H1 (cell line): Measurements from ENCODE around the gene SIPA1L3. TPM values are rescaled to one million over a fixed set of nuclear protein-coding genes. Genes with fewer than 3 reads are reported as not detected.

ENCODE experiments used
- CTCF ChIA-PET: fragments of 300-600 bp; sonication (Branson Sonifier 250); formaldehyde crosslinking; loops from one replicate; lab custom pipeline; 2021; ENCODE audit not compliant: partially characterized antibody; lab: Charles Lee
- POLR2A ChIA-PET: fragments of 300-600 bp; sonication (Branson Sonifier 250); formaldehyde crosslinking; loops from one replicate; lab custom pipeline; 2021; ENCODE audit warnings: inconsistent platforms; ENCODE audit not compliant: partially characterized antibody; lab: Charles Lee
- DNase-seq, 2 experiments: peaks; one replicate each; pipeline versions ENCODE4 v3.0.0 to v3.0.0-alpha.2; 2010 to 2022; ENCODE audit warnings: low spot score in 2 of 2, low read depth in 1 of 2, mixed read lengths in 1 of 2
- FAIRE-seq: peaks from 2 replicates; lab custom pipeline; 2011; peaks lifted over from hg19 to GRCh38; lab: Jason Lieb, UNC
- H2AFZ ChIP-seq: 2 replicates; pipeline ENCODE4 v1.8.1; 2012; ENCODE audit warnings: low read length, inconsistent platforms
- H2AK5ac ChIP-seq: 2 replicates; pipeline ENCODE4 v1.6.1; 2013; ENCODE audit warnings: low read depth, low read length
- H2BK120ac ChIP-seq: replicated peaks from 2 replicates; pipeline ENCODE3; 2013; ENCODE audit warnings: low read depth, low read length, inconsistent platforms
- H2BK12ac ChIP-seq: 2 replicates; pipeline ENCODE4 v1.6.1; 2013; ENCODE audit warnings: low read depth, low read length
- H2BK15ac ChIP-seq: 2 replicates; pipeline ENCODE4 v1.6.1; 2013; ENCODE audit warnings: low read length
- H2BK20ac ChIP-seq: 2 replicates; pipeline ENCODE4 v1.6.1; 2013; ENCODE audit warnings: low read length
- H2BK5ac ChIP-seq: 2 replicates; pipeline ENCODE4 v1.6.1; 2013; ENCODE audit warnings: low read depth, low read length
- H3K14ac ChIP-seq: 2 replicates; pipeline ENCODE4 v1.6.1; 2013; ENCODE audit warnings: inconsistent platforms; ENCODE audit not compliant: insufficient read length
- H3K18ac ChIP-seq: 2 replicates; pipeline ENCODE4 v1.6.1; 2013; ENCODE audit warnings: low read length; ENCODE audit errors: extremely low read depth
- H3K23ac ChIP-seq: 2 replicates; pipeline ENCODE4 v1.6.1; 2013; ENCODE audit warnings: inconsistent platforms; ENCODE audit not compliant: insufficient read length
- H3K23me2 ChIP-seq: 2 replicates; pipeline ENCODE4 v1.6.1; 2013; ENCODE audit warnings: low read depth, low read length
- H3K27ac ChIP-seq: 2 replicates; pipeline ENCODE4 v1.6.1; 2011; ENCODE audit warnings: low read depth, low read length, inconsistent platforms
- H3K27me3 ChIP-seq, 4 experiments: replicated peaks in 1 of 4; 1 replicate in 1 of 4; 2 replicates in 3 of 4; pipeline versions ENCODE4 v1.6.1 to v1.8.1; 2011 to 2013; ENCODE audit warnings: low read length in 3 of 4, mild to moderate bottlenecking in 3 of 4, inconsistent platforms in 2 of 4, mixed read lengths in 2 of 4, moderate library complexity in 1 of 4; ENCODE audit not compliant: control insufficient read depth in 3 of 4, insufficient read depth in 3 of 4; ENCODE audit errors: extremely low read depth in 1 of 4
- H3K36me3 ChIP-seq, 4 experiments: 2 replicates each; pipeline versions ENCODE4 v1.6.1 to v1.8.1; 2011 to 2013; ENCODE audit warnings: mild to moderate bottlenecking in 4 of 4, low read length in 3 of 4, moderate library complexity in 2 of 4, control low read depth in 1 of 4, inconsistent platforms in 1 of 4; ENCODE audit not compliant: insufficient read depth in 4 of 4, control insufficient read depth in 2 of 4
- H3K4ac ChIP-seq: replicated peaks from 2 replicates; pipeline ENCODE3; 2013; ENCODE audit warnings: low read length, low read depth, mixed read lengths, inconsistent platforms; ENCODE audit not compliant: insufficient read length
- H3K4me1 ChIP-seq, 4 experiments: replicated peaks in 1 of 4; 1 replicate in 1 of 4; 2 replicates in 3 of 4; pipeline versions ENCODE4 v1.6.1 to v1.8.1; 2011 to 2013; ENCODE audit warnings: low read length in 3 of 4, inconsistent platforms in 2 of 4, mixed read lengths in 1 of 4; ENCODE audit not compliant: insufficient read depth in 4 of 4, control insufficient read depth in 3 of 4
- H3K4me2 ChIP-seq, 2 experiments: 2 replicates each; pipeline versions ENCODE4 v1.6.1 to v1.8.1; 2011 to 2013; ENCODE audit warnings: low read depth in 2 of 2, low read length in 2 of 2, control low read depth in 1 of 2, inconsistent platforms in 1 of 2, mild to moderate bottlenecking in 1 of 2; ENCODE audit not compliant: insufficient read depth in 1 of 2
- H3K4me3 ChIP-seq, 4 experiments: fragments of 200-600, 300-600 bp in 1 of 4; sonication (generic), shearing (Covaris generic), sonication (Bioruptor Twin) in 1 of 4; 2 replicates each; pipeline versions ENCODE4 v1.5.1 to v1.8.1; 2011 to 2016; ENCODE audit warnings: low read length in 4 of 4, low read depth in 3 of 4, control low read depth in 2 of 4, inconsistent platforms in 2 of 4, mild to moderate bottlenecking in 2 of 4, mixed read lengths in 1 of 4, moderate library complexity in 1 of 4; ENCODE audit not compliant: insufficient read depth in 2 of 4; ENCODE audit errors: extremely low read depth in 1 of 4
- H3K56ac ChIP-seq: replicated peaks from 2 replicates; pipeline ENCODE3; 2013; ENCODE audit warnings: low read depth, mild to moderate bottlenecking, mixed read lengths, low read length, inconsistent platforms; ENCODE audit not compliant: insufficient read length
- H3K79me1 ChIP-seq: 2 replicates; pipeline ENCODE4 v1.6.1; 2013; ENCODE audit warnings: low read depth, low read length, control low read depth
- H3K79me2 ChIP-seq, 2 experiments: 2 replicates each; pipeline versions ENCODE4 v1.6.1 to v1.8.1; 2012 to 2013; ENCODE audit warnings: low read length in 2 of 2, mild to moderate bottlenecking in 2 of 2, inconsistent platforms in 1 of 2; ENCODE audit not compliant: insufficient read depth in 2 of 2, control insufficient read depth in 1 of 2
- H3K9ac ChIP-seq, 4 experiments: replicated peaks in 1 of 4; 1 replicate in 1 of 4; 2 replicates in 3 of 4; pipeline versions ENCODE4 v1.6.1 to v1.8.1; 2011 to 2013; ENCODE audit warnings: low read depth in 3 of 4, low read length in 3 of 4, control low read depth in 2 of 4, mild to moderate bottlenecking in 2 of 4, moderate library complexity in 2 of 4, inconsistent platforms in 1 of 4; ENCODE audit errors: extremely low read depth in 1 of 4
- H3K9me3 ChIP-seq, 2 experiments: 2 replicates each; pipeline versions ENCODE4 v1.6.1 to v1.8.1; 2012 to 2013; ENCODE audit warnings: mild to moderate bottlenecking in 2 of 2, moderate library complexity in 2 of 2, control low read depth in 1 of 2, inconsistent platforms in 1 of 2, low read depth in 1 of 2, low read length in 1 of 2, mixed read lengths in 1 of 2; ENCODE audit not compliant: insufficient read depth in 2 of 2
- H4K20me1 ChIP-seq, 2 experiments: replicated peaks in 1 of 2; 2 replicates each; pipeline versions ENCODE3 to v1.8.1; 2011 to 2013; ENCODE audit warnings: inconsistent platforms in 2 of 2, low read length in 2 of 2, mild to moderate bottlenecking in 1 of 2; ENCODE audit not compliant: insufficient read depth in 2 of 2, control insufficient read depth in 1 of 2
- H4K5ac ChIP-seq: 2 replicates; pipeline ENCODE4 v1.6.1; 2013; ENCODE audit warnings: low read length, low read depth, mixed read lengths, inconsistent platforms; ENCODE audit not compliant: insufficient read length
- H4K8ac ChIP-seq: 2 replicates; pipeline ENCODE4 v1.8.0; 2013; ENCODE audit warnings: mild to moderate bottlenecking, moderate library complexity, low read length, inconsistent platforms; ENCODE audit not compliant: insufficient read depth; ENCODE audit errors: extremely low read depth
- H4K91ac ChIP-seq: replicated peaks from 2 replicates; pipeline ENCODE3; 2013; ENCODE audit warnings: low read length, mixed read lengths, inconsistent platforms; ENCODE audit not compliant: insufficient read length
- NRF1 ChIP-seq: IDR thresholded peaks from 2 replicates; pipeline ENCODE4 v1.6.1; 2011; ENCODE audit warnings: mild to moderate bottlenecking, low read depth, low read length, improper control_type of control experiment
- SP1 ChIP-seq: IDR thresholded peaks from 2 replicates; pipeline ENCODE4 v1.6.1; 2011; ENCODE audit warnings: low read depth, low read length
- SP2 ChIP-seq: IDR thresholded peaks from 2 replicates; pipeline ENCODE4 v1.6.1; 2012; ENCODE audit warnings: mild to moderate bottlenecking, low read length, inconsistent platforms
- SRF ChIP-seq: IDR thresholded peaks from 2 replicates; pipeline ENCODE4 v1.6.1; 2011; ENCODE audit warnings: mild to moderate bottlenecking, low read depth, low read length, moderate library complexity
- WGBS, 2 experiments: shearing (Covaris generic) in 1 of 2; methylation state at CpG; one replicate each; pipeline versions ENCODE4 v1.1.6 to v1.1.7; 2013 to 2015; ENCODE audit warnings: low lambda C conversion rate in 2 of 2, mixed read lengths in 2 of 2, inconsistent platforms in 1 of 2, low coverage in 1 of 2, missing lambda C conversion rate in 1 of 2; ENCODE audit not compliant: insufficient replicate concordance in 2 of 2, insufficient coverage in 1 of 2, insufficient read length in 1 of 2; ENCODE audit errors: extremely low coverage in 1 of 2, missing lambda C conversion rate in 1 of 2; 5-methylcytosine and 5-hydroxymethylcytosine counted together
- polyA plus RNA-seq, 7 experiments: library from polyadenylated mRNA; depleted of rRNA in 3 of 7; stranded (reverse) in 5 of 7; unstranded in 2 of 7; fragments of >200 nt in 5 of 7; fragments of 200-250 nt in 2 of 7; gene quantifications; 1 replicate in 5 of 7; 2 replicates in 1 of 7; 4 replicates in 1 of 7; pipeline versions ENCODE4 v1.2.1 to v1.2.3, GENCODE V29; 2011 to 2013; ENCODE audit warnings: missing spikeins in 2 of 7, mixed read lengths in 2 of 7
- total RNA-seq: library from RNA; stranded (reverse); fragmentation: NEBNext Ultra II Directional; extraction: Animal tissue kit (Norgen Biotek cat#: 25700); gene quantifications from 2 replicates; pipeline ENCODE4 v1.2.1, GENCODE V29; 2021

SIPA1L3 gene
- total and polyA plus RNA-seq, 2 of the 8 experiments (the other 6 are each of a cell fraction or from before 2014, with no cell fraction given): 15.0 to 54.9 TPM

GRCh38 chr19:37946132-37946531 is 39.1 kb downstream of the SIPA1L3 start:
- H3K23ac ChIP-seq: no peak overlapping the region
- H3K4me1 ChIP-seq: peaks cover 0 to 5% (median 0%) of the 10 kb centered on the region in 4 experiments; a peak in 2 of 7 replicates
- H2BK20ac ChIP-seq: no peak overlapping the region
- H3K56ac ChIP-seq: no peak overlapping the region
- no peak overlapping the region for H2AK5ac ChIP-seq
- H3K79me1 ChIP-seq: peaks cover 16% of the 10 kb centered on the region
- no peak overlapping the region for H2BK5ac ChIP-seq
- no peak overlapping the region for H3K14ac ChIP-seq
- H4K8ac ChIP-seq: no peak overlapping the region
- H2BK120ac ChIP-seq: no peak overlapping the region
- no peaks in the 10 kb centered on the region for H3K27me3 ChIP-seq
- H3K9ac ChIP-seq: no peak overlapping the region
- H2BK15ac ChIP-seq: no peak overlapping the region
- H3K27ac ChIP-seq: no peak overlapping the region
- 96% methylated on average over 6 of the region's 6 CpGs; no CpG with 5 or more reads in 1 of the 2 experiments for whole genome bisulfite sequencing, 2 experiments
- ChIA-PET CTCF (no interaction called here), POLR2A (no interaction called here)
- TF ChIP-seq SP2: no peak
- TF ChIP-seq SP1: no peak
- TF ChIP-seq NRF1: no peak
- no peak for TF ChIP-seq SRF
- no peak overlapping the region for H2AFZ ChIP-seq
- no peaks in the 10 kb centered on the region for H3K23me2 ChIP-seq
- no peaks in the 10 kb centered on the region for H3K9me3 ChIP-seq
- FAIRE-seq (no peak), DNase-seq (no peak)
- no peak overlapping the region for H4K91ac ChIP-seq
- no peak overlapping the region for H3K4me2 ChIP-seq
- no peak overlapping the region for H4K5ac ChIP-seq
- no peak overlapping the region for H3K4ac ChIP-seq
- H3K18ac ChIP-seq: no peak overlapping the region
- H4K20me1 ChIP-seq: peaks cover 0 to 3% of the 10 kb centered on the region in 2 experiments
- H3K79me2 ChIP-seq: peaks cover 0 to 65% of the 10 kb centered on the region in 2 experiments; a peak in 2 of 4 replicates
- no peak overlapping the region for H3K4me3 ChIP-seq
- H3K36me3 ChIP-seq: peaks cover 0 to 2% (median 0%) of the 10 kb centered on the region in 4 experiments; a peak in 1 of 8 replicates
- no peak overlapping the region for H2BK12ac ChIP-seq
